ENCODE data around the gene GOLGA6A. TPM values are rescaled to one million over a fixed set of nuclear protein-coding genes. Genes with fewer than 3 reads are reported as not detected.

Gene GOLGA6A
- total and polyA plus RNA-seq, 2 of the 8 experiments (the other 6 are each of a cell fraction or from before 2014, with no cell fraction given) = 0.80 to 1.0 TPM

- no peaks in the 10 kb centered on the region for H3K79me1 ChIP-seq (ENCODE audit: low read depth, low read length)
- no peaks in the 10 kb centered on the region for H3K9me3 ChIP-seq (ENCODE audit: insufficient read depth in 2 of 2, low read depth in 1 of 2, low read length in 1 of 2)
- peaks cover 22 to 40% (median 31%) of the 10 kb centered on the region in 4 experiments; a peak in 6 of 7 replicates for H3K27me3 ChIP-seq (replicated peaks in 1 of 4; ENCODE audit: control insufficient read depth in 3 of 4, extremely low read depth in 1 of 4, insufficient read depth in 3 of 4, low read length in 3 of 4)
- H2BK15ac ChIP-seq (ENCODE audit: low read length) = no peak overlapping the region
- no peak overlapping the region for H3K9ac ChIP-seq (replicated peaks in 1 of 4; ENCODE audit: extremely low read depth in 1 of 4, low read depth in 3 of 4, low read length in 3 of 4)
- H3K4me2 ChIP-seq (ENCODE audit: insufficient read depth in 1 of 2, low read depth in 2 of 2, low read length in 2 of 2) = no peak overlapping the region
- H2BK20ac ChIP-seq (ENCODE audit: low read length) = no peak overlapping the region
- H3K18ac ChIP-seq (ENCODE audit: extremely low read depth, low read length) = no peak overlapping the region
- H3K56ac ChIP-seq (replicated peaks; ENCODE audit: insufficient read length, low read depth, low read length) = no peak overlapping the region
- 94% methylated on average over 7 of the region's 7 CpGs; no CpG with 5 or more reads in 1 of the 2 experiments for WGBS, 2 experiments (ENCODE audit: extremely low coverage in 1 of 2, insufficient coverage in 1 of 2, insufficient read length in 1 of 2, insufficient replicate concordance in 2 of 2, low coverage in 1 of 2, low lambda C conversion rate in 2 of 2, missing lambda C conversion rate in 1 of 2)
- peaks cover 2 to 35% (median 26%) of the 10 kb centered on the region in 4 experiments for H3K4me1 ChIP-seq (replicated peaks in 1 of 4; ENCODE audit: control insufficient read depth in 3 of 4, insufficient read depth in 4 of 4, low read length in 3 of 4)
- no peak overlapping the region for H3K4ac ChIP-seq (replicated peaks; ENCODE audit: insufficient read length, low read depth, low read length)
- H3K36me3 ChIP-seq (ENCODE audit: control insufficient read depth in 2 of 4, insufficient read depth in 4 of 4, low read length in 3 of 4) = no peaks in the 10 kb centered on the region
- FAIRE-seq (no peak), DNase-seq (ENCODE audit: low read depth in 1 of 2, low spot score in 2 of 2) (no peak)
- peaks cover 0 to 2% of the 10 kb centered on the region in 2 experiments for H4K20me1 ChIP-seq (replicated peaks in 1 of 2; ENCODE audit: control insufficient read depth in 1 of 2, insufficient read depth in 2 of 2, low read length in 2 of 2)
- H3K4me3 ChIP-seq (ENCODE audit: extremely low read depth in 1 of 4, insufficient read depth in 2 of 4, low read depth in 3 of 4, low read length in 4 of 4) = no peak overlapping the region
- ChIA-PET POLR2A (ENCODE audit: partially characterized antibody) (no interaction called here), CTCF (ENCODE audit: partially characterized antibody) (interaction anchor here (0.9 to 2.4 kb wide), 8 partner anchors 8 to 198 kb away, joined by 3 to 21 read pairs (median 4); no protein-coding TSS in a partner anchor)
- no peak overlapping the region for H2BK12ac ChIP-seq (ENCODE audit: low read depth, low read length)
- H4K5ac ChIP-seq (ENCODE audit: insufficient read length, low read depth, low read length) = no peak overlapping the region
- H3K14ac ChIP-seq (ENCODE audit: insufficient read length) = no peak overlapping the region
- H4K91ac ChIP-seq (replicated peaks; ENCODE audit: insufficient read length, low read length) = no peak overlapping the region
- no peak overlapping the region for H2AFZ ChIP-seq (ENCODE audit: low read length)
- no peak overlapping the region for H2BK5ac ChIP-seq (ENCODE audit: low read depth, low read length)
- H2BK120ac ChIP-seq (replicated peaks; ENCODE audit: low read depth, low read length) = no peak overlapping the region
- no peak overlapping the region for H2AK5ac ChIP-seq (ENCODE audit: low read depth, low read length)
- no peak overlapping the region for H3K23ac ChIP-seq (ENCODE audit: insufficient read length)
- no peak overlapping the region for H3K27ac ChIP-seq (ENCODE audit: low read depth, low read length)
- no peaks in the 10 kb centered on the region for H3K79me2 ChIP-seq (ENCODE audit: control insufficient read depth in 1 of 2, insufficient read depth in 2 of 2, low read length in 2 of 2)
- no peak overlapping the region for H4K8ac ChIP-seq (ENCODE audit: extremely low read depth, insufficient read depth, low read length)
- peaks cover 10% of the 10 kb centered on the region; the same call in 1 of the 2 replicates for H3K23me2 ChIP-seq (ENCODE audit: low read depth, low read length)
- TF ChIP-seq, protein P1, sequence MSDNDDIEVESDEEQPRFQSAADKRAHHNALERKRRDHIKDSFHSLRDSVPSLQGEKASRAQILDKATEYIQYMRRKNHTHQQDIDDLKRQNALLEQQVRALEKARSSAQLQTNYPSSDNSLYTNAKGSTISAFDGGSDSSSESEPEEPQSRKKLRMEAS (IDR thresholded peaks at IDR 0.05) = no peak
- TF ChIP-seq BRCA1 (IDR thresholded peaks at IDR 0.05; ENCODE audit: low read depth, low read length) (no peak), RNF2 (IDR thresholded peaks at IDR 0.05; ENCODE audit: borderline replicate concordance, low read depth, low read length, missing control alignments, poor library complexity, severe bottlenecking) (no peak), EP300 (IDR thresholded peaks at IDR 0.05; ENCODE audit: borderline replicate concordance in 1 of 2, low read depth in 2 of 2, low read length in 2 of 2) (no peak), YY1 (IDR thresholded peaks at IDR 0.05; ENCODE audit: low read depth, low read length) (no peak), BACH1 (IDR thresholded peaks at IDR 0.05; ENCODE audit: low read length) (no peak), CHD1 (IDR thresholded peaks at IDR 0.05; ENCODE audit: low read depth, low read length) (no peak), CHD2 (IDR thresholded peaks at IDR 0.05; ENCODE audit: low read length) (no peak)
- TF ChIP-seq, protein P2, sequence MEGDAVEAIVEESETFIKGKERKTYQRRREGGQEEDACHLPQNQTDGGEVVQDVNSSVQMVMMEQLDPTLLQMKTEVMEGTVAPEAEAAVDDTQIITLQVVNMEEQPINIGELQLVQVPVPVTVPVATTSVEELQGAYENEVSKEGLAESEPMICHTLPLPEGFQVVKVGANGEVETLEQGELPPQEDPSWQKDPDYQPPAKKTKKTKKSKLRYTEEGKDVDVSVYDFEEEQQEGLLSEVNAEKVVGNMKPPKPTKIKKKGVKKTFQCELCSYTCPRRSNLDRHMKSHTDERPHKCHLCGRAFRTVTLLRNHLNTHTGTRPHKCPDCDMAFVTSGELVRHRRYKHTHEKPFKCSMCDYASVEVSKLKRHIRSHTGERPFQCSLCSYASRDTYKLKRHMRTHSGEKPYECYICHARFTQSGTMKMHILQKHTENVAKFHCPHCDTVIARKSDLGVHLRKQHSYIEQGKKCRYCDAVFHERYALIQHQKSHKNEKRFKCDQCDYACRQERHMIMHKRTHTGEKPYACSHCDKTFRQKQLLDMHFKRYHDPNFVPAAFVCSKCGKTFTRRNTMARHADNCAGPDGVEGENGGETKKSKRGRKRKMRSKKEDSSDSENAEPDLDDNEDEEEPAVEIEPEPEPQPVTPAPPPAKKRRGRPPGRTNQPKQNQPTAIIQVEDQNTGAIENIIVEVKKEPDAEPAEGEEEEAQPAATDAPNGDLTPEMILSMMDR (IDR thresholded peaks at IDR 0.05; ENCODE audit: control extremely low read depth in 1 of 3, insufficient read depth in 1 of 3, low read depth in 1 of 3, low read length in 3 of 3) = no peak
- TF ChIP-seq, protein P3, sequence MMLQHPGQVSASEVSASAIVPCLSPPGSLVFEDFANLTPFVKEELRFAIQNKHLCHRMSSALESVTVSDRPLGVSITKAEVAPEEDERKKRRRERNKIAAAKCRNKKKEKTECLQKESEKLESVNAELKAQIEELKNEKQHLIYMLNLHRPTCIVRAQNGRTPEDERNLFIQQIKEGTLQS (IDR thresholded peaks at IDR 0.05; ENCODE audit: insufficient read depth, low read depth, low read length) = no peak
Observed at GRCh38 chr15:74124759-74125158, 42.4 kb upstream of the GOLGA6A start.

All from H1 (cell line).